Measurements from ENCODE around the gene HERC5.

DNA sequence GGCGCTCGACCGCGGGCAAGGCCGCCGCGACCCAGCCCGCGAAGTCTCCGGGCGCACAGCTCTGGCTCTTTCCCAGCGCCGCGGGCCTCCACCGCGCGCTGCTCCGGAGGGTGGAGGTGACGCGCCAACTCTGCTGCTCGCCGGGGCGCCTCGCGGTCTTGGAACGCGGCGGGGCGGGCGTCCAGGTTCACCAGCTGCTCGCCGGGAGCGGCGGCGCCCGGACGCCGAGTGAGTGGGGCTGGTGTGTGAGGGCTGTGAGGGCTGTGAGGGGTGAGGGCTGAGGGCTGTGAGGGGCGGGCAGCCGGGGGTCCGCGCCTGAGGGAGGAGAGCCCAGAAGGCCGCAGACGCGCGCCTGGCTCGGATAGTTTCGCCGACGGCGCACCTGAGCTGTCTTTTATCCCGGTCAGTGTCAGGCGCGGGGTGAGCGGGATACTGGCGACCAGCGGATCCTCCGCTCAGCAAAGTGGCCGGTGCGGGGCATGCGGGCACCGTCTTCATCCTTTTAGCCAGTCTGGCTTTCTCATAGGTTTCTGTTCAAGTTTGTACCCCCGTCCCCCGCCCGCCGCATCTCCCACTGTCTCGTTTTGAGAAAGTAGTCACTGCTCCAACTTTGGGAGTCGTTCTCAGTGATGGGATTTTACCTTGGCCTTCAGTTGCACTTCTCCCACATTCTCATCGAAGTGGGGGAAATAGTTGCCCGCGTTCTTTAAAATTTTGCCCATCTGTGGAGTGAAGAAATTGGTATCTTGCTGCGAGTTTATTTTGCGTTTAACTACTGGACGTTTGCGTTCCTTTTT, 586 bp downstream of the HERC5 start:
- TF ChIP-seq GATA2 (IDR thresholded peaks at IDR 0.05; ENCODE audit: low read depth, low read length) (no peak), GATA3 (IDR thresholded peaks at IDR 0.05; ENCODE audit: low read depth, low read length) (no peak)

Measured in SH-SY5Y (cell line).